ENCODE data around the gene ALK.

Gene ALK

GRCh38 chr2:29806461-29806860, 114.9 kb downstream of the ALK start:
- H3K4me3 ChIP-seq (ENCODE audit: low read depth, low read length) = no peak overlapping the region
- DNase-seq (ENCODE audit: low read depth) = no peak

- DNase-seq (ENCODE audit: low read depth) = no peak
Measured at GRCh38 chr2:29804671-29805070, 116.7 kb downstream of the ALK start.

GRCh38 chr2:29803537-29803936, 117.8 kb downstream of the ALK start:
- DNase-seq (ENCODE audit: low read depth) = no peak
- no peak overlapping the region for H3K4me3 ChIP-seq (ENCODE audit: low read depth, low read length)

More at GRCh38 chr2:29804671-29805070, 116.7 kb downstream of the ALK start:
- H3K4me3 ChIP-seq (ENCODE audit: low read depth, low read length) = no peak overlapping the region

GRCh38 chr2:29802986-29803385, 118.4 kb downstream of the ALK start:
- no peak overlapping the region for H3K4me3 ChIP-seq (ENCODE audit: low read depth, low read length)
- no peak for DNase-seq (ENCODE audit: low read depth)

GRCh38 chr2:29799628-29800027, 121.8 kb downstream of the ALK start:
- DNase-seq (ENCODE audit: low read depth) = no peak
- H3K4me3 ChIP-seq (ENCODE audit: low read depth, low read length) = no peak overlapping the region

- DNase-seq (ENCODE audit: low read depth) = no peak
- no peak overlapping the region for H3K4me3 ChIP-seq (ENCODE audit: low read depth, low read length)
Measured at GRCh38 chr2:29797916-29798315, 123.5 kb downstream of the ALK start.

- DNase-seq (ENCODE audit: low read depth) = no peak
- H3K4me3 ChIP-seq (ENCODE audit: low read depth, low read length) = no peak overlapping the region
Measured at GRCh38 chr2:29796446-29796845, 124.9 kb downstream of the ALK start.

- H3K4me3 ChIP-seq (ENCODE audit: low read depth, low read length) = no peak overlapping the region
- no peak for DNase-seq (ENCODE audit: low read depth)
Measured at GRCh38 chr2:29789911-29790485, 131.4 kb downstream of the ALK start.

GRCh38 chr2:29787473-29788465, 133.6 kb downstream of the ALK start:
- H3K4me3 ChIP-seq (ENCODE audit: low read depth, low read length) = no peak overlapping the region
- no peak for DNase-seq (ENCODE audit: low read depth)

GRCh38 chr2:29786361-29786760, 135.0 kb downstream of the ALK start:
- no peak for DNase-seq (ENCODE audit: low read depth)
- no peak overlapping the region for H3K4me3 ChIP-seq (ENCODE audit: low read depth, low read length)

- no peak for DNase-seq (ENCODE audit: low read depth)
- H3K4me3 ChIP-seq (ENCODE audit: low read depth, low read length) = no peak overlapping the region
Measured at GRCh38 chr2:29783666-29784065, 137.7 kb downstream of the ALK start.

- DNase-seq (ENCODE audit: low read depth) = no peak
- H3K4me3 ChIP-seq (ENCODE audit: low read depth, low read length) = no peak overlapping the region
Measured at GRCh38 chr2:29782549-29783458, 138.6 kb downstream of the ALK start.

GRCh38 chr2:29782087-29782486, 139.3 kb downstream of the ALK start:
- DNase-seq (ENCODE audit: low read depth) = no peak
- H3K4me3 ChIP-seq (ENCODE audit: low read depth, low read length) = no peak overlapping the region

GRCh38 chr2:29780906-29781305, 140.5 kb downstream of the ALK start:
- DNase-seq (ENCODE audit: low read depth) = peak; percentile 31
- no peak overlapping the region for H3K4me3 ChIP-seq (ENCODE audit: low read depth, low read length)

GRCh38 chr2:29777161-29777560, 144.2 kb downstream of the ALK start:
- H3K4me3 ChIP-seq (ENCODE audit: low read depth, low read length) = no peak overlapping the region

GRCh38 chr2:29776406-29776805, 145.0 kb downstream of the ALK start:
- no peak overlapping the region for H3K4me3 ChIP-seq (ENCODE audit: low read depth, low read length)
- no peak for DNase-seq (ENCODE audit: low read depth)

More at GRCh38 chr2:29777161-29777560, 144.2 kb downstream of the ALK start:
- DNase-seq (ENCODE audit: low read depth) = no peak

GRCh38 chr2:29775937-29776336, 145.4 kb downstream of the ALK start:
- DNase-seq (ENCODE audit: low read depth) = no peak
- H3K4me3 ChIP-seq (ENCODE audit: low read depth, low read length) = no peak overlapping the region

- no peak overlapping the region for H3K4me3 ChIP-seq (ENCODE audit: low read depth, low read length)
- DNase-seq (ENCODE audit: low read depth) = no peak
Measured at GRCh38 chr2:29774624-29775023, 146.8 kb downstream of the ALK start.

- DNase-seq (ENCODE audit: low read depth) = no peak
- no peak overlapping the region for H3K4me3 ChIP-seq (ENCODE audit: low read depth, low read length)
Measured at GRCh38 chr2:29770846-29771245, 150.5 kb downstream of the ALK start.

GRCh38 chr2:29769847-29770246, 151.5 kb downstream of the ALK start:
- no peak overlapping the region for H3K4me3 ChIP-seq (ENCODE audit: low read depth, low read length)
- no peak for DNase-seq (ENCODE audit: low read depth)
